ENCODE measurements around the gene DLGAP1.

GRCh38 chr18:3599861-3600260 is 855.2 kb downstream of the DLGAP1 start:
- TF ChIP-seq CTCF (IDR thresholded peaks at IDR 0.05) (no peak), POLR2A (IDR thresholded peaks at IDR 0.05) (no peak)

Data from breast epithelium (tissue), 3 donors.